Activated naive CD8-positive, alpha-beta T cell treated with anti-CD3 and anti-CD28 coated beads, Interleukin-2, amount 10 ng/mL, durations not matched to agents 7 days and 5 days (primary cell): ENCODE results near the gene TRIM25. TPM values are rescaled to one million over a fixed set of nuclear protein-coding genes. Genes with fewer than 3 reads are reported as not detected.

Experiments used
- ATAC-seq: fragments of 150-1000 bp; cut with Tn5 transposase; one replicate; pipeline ENCODE4 v1.10.0; 2021; ENCODE audit warnings: low read depth, moderate library complexity
- POLR2A ChIA-PET: fragments of 350-600 bp; sonication (Branson Sonifier 250); formaldehyde crosslinking; loops from one replicate; lab custom pipeline; 2021; ENCODE audit warnings: antibody characterized with exemption; lab: Charles Lee
- DNase-seq: peaks from one replicate; pipeline ENCODE4 v3.0.0; 2021
- H3K27ac Mint-ChIP-seq: one replicate; pipeline ENCODE4 v1.8.0; 2022; ENCODE audit warnings: mild to moderate bottlenecking, mixed read lengths
- H3K27me3 Mint-ChIP-seq: one replicate; pipeline ENCODE4 v1.8.0; 2022; ENCODE audit warnings: mild to moderate bottlenecking, moderate library complexity, mixed read lengths
- H3K36me3 Mint-ChIP-seq: one replicate; pipeline ENCODE4 v1.8.0; 2021; ENCODE audit warnings: mild to moderate bottlenecking, mixed read lengths
- H3K4me1 Mint-ChIP-seq: one replicate; pipeline ENCODE4 v1.8.0; 2021; ENCODE audit warnings: mixed read lengths
- H3K4me3 Mint-ChIP-seq: one replicate; pipeline ENCODE4 v1.8.0; 2022; ENCODE audit warnings: mild to moderate bottlenecking, moderate library complexity, mixed read lengths
- H3K9me3 Mint-ChIP-seq: one replicate; pipeline ENCODE4 v1.8.0; 2021; ENCODE audit warnings: mixed read lengths
- total RNA-seq, 2 experiments: library from RNA; stranded (reverse); gene quantifications; one replicate each; pipeline ENCODE4 v1.2.3, GENCODE V29; 2021

TRIM25 gene
- total RNA-seq, 2 experiments from 2014 or later = 139 to 141 TPM

DNA sequence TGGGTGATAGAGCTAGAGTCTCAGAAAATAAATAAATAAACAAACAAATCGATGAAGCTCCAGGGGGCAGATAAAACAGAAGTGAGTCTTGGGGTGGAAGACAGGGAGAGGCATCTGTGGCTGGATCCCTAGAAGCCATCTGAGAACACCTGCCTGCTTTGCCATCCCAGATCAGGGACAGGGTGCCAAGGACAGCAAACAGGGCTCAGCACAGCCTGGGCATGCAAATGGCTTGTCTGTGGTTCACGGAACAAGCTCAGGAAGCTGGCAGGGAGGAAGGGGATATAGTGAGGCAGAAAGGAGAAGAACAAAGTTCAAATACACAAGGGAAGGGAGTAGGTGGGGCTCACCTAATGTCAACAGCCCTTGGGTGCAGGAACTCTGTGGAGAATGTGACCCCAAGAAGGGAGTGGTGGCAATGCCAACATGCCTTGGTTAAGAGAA, 27.5 kb downstream of the TRIM25 start:
- Mint-ChIP-seq H3K4me1 (peaks cover 2% of the 10 kb centered on the region), H3K9me3 (peaks cover 3% of the 10 kb centered on the region), H3K27ac (no peak overlapping the region), H3K27me3 (no peaks in the 10 kb centered on the region), H3K36me3 (peaks cover 47% of the 10 kb centered on the region), H3K4me3 (no peak overlapping the region)
- ATAC-seq (no peak), DNase-seq (no peak)
- POLR2A ChIA-PET = no interaction called here

DNA sequence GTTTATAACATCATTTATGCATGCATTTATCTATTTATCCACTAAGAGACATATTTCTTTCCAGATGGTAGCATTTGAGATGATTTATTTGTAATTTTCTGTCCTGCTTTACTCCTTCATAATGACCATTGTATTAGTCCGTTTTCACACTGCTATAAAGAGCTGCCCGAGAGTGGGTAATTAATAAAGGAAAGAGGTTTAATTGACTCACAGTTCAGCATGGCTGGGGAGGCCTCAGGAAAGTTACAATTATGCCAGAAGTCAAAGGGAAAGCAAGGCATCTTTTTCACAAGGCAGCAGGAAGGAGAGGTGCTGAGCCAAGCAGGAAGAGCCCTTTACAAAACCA, 28.6 kb downstream of the TRIM25 start:
- ATAC-seq (no peak), DNase-seq (no peak)
- Mint-ChIP-seq H3K9me3 (peaks cover 3% of the 10 kb centered on the region), H3K4me3 (no peak overlapping the region), H3K4me1 (peaks cover 2% of the 10 kb centered on the region), H3K36me3 (peaks cover 38% of the 10 kb centered on the region), H3K27me3 (no peaks in the 10 kb centered on the region), H3K27ac (peak overlapping the region; percentile 40)
- POLR2A ChIA-PET = no interaction called here

GRCh38 chr17:56884483-56885311, 29.2 kb downstream of the TRIM25 start:
- peaks cover 33% of the 10 kb centered on the region for H3K36me3 Mint-ChIP-seq
- no peak overlapping the region for H3K27ac Mint-ChIP-seq
- POLR2A ChIA-PET = no interaction called here
- H3K9me3 Mint-ChIP-seq = peaks cover 3% of the 10 kb centered on the region
- H3K4me3 Mint-ChIP-seq = no peak overlapping the region
- no peaks in the 10 kb centered on the region for H3K27me3 Mint-ChIP-seq
- DNase-seq = no peak
- H3K4me1 Mint-ChIP-seq = peaks cover 2% of the 10 kb centered on the region
- no peak for ATAC-seq

DNA sequence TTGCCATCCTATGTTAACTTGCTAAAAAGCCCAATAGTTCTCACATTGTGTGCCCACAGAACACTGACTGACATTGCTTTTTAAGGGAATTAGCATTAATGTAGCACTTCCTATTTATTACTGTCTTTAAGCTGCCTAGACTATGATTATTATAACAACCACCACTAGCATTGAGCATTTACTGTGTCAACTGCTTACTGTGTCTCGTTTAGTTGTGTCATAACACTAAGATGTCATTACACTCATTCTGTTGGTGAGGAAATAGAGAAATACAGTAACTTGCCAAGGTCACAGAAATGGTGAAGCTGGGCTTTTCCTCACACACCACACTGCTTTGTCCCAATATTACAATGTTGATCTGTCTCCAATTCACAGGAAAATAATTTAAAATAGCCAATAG, 30.2 kb downstream of the TRIM25 start:
- H3K4me1 Mint-ChIP-seq = peaks cover 2% of the 10 kb centered on the region
- POLR2A ChIA-PET = no interaction called here
- no peak overlapping the region for H3K27ac Mint-ChIP-seq
- no peaks in the 10 kb centered on the region for H3K27me3 Mint-ChIP-seq
- DNase-seq (no peak), ATAC-seq (no peak)
- no peak overlapping the region for H3K4me3 Mint-ChIP-seq
- H3K36me3 Mint-ChIP-seq = peaks cover 22% of the 10 kb centered on the region
- H3K9me3 Mint-ChIP-seq = peaks cover 3% of the 10 kb centered on the region

- no peaks in the 10 kb centered on the region for H3K9me3 Mint-ChIP-seq
- H3K36me3 Mint-ChIP-seq = peaks cover 6% of the 10 kb centered on the region
- DNase-seq = no peak
- H3K4me1 Mint-ChIP-seq = peaks cover 2% of the 10 kb centered on the region
- no peak overlapping the region for H3K27ac Mint-ChIP-seq
- ATAC-seq = no peak
- POLR2A ChIA-PET = no interaction called here
- no peaks in the 10 kb centered on the region for H3K27me3 Mint-ChIP-seq
- H3K4me3 Mint-ChIP-seq = no peak overlapping the region
Measured at GRCh38 chr17:56881685-56882295, 32.1 kb downstream of the TRIM25 start.

GRCh38 chr17:56880571-56880970, 33.3 kb downstream of the TRIM25 start:
- no peak overlapping the region for H3K4me3 Mint-ChIP-seq
- no peak for ATAC-seq
- DNase-seq = no peak
- peaks cover 1% of the 10 kb centered on the region for H3K36me3 Mint-ChIP-seq
- H3K9me3 Mint-ChIP-seq = no peaks in the 10 kb centered on the region
- peaks cover 3% of the 10 kb centered on the region for H3K27me3 Mint-ChIP-seq
- no peak overlapping the region for H3K27ac Mint-ChIP-seq
- peaks cover 2% of the 10 kb centered on the region for H3K4me1 Mint-ChIP-seq
- POLR2A ChIA-PET = no interaction called here

DNA sequence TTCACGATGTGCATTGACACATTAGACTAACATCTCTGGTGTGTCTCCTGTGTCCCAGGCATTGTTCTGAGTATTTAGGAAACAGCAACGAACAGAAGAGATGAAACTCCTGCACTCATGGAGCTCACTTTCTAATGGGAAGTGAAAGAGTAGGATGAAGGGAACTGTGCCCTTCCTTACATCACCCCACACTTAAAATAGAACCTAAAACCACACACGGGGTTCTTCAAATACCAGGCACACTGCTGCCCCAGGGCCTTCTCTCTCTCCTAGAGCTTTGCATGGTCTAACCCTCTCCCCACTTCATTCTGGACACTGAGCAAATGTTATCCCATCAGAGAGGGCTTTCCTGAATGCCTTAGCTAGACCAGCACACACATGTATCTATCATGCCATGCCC, 33.7 kb downstream of the TRIM25 start:
- ATAC-seq = no peak
- POLR2A ChIA-PET = interaction anchor here (1.6 kb wide), 1 partner anchor 10 kb away, joined by 3 read pairs; no protein-coding TSS in a partner anchor
- DNase-seq = no peak

GRCh38 chr17:56879280-56879679, 34.6 kb downstream of the TRIM25 start:
- peaks cover 1% of the 10 kb centered on the region for H3K36me3 Mint-ChIP-seq
- no peaks in the 10 kb centered on the region for H3K9me3 Mint-ChIP-seq
- POLR2A ChIA-PET = interaction anchor here (1.6 kb wide), 1 partner anchor 11 kb away, joined by 3 read pairs; no protein-coding TSS in a partner anchor
- H3K4me1 Mint-ChIP-seq = no peaks in the 10 kb centered on the region
- DNase-seq = no peak
- no peak overlapping the region for H3K27ac Mint-ChIP-seq
- no peak for ATAC-seq
- H3K4me3 Mint-ChIP-seq = no peak overlapping the region
- H3K27me3 Mint-ChIP-seq = peaks cover 4% of the 10 kb centered on the region

More for the DNA sequence above, 33.7 kb downstream of the TRIM25 start:
- Mint-ChIP-seq H3K27me3 (peaks cover 3% of the 10 kb centered on the region), H3K4me3 (no peak overlapping the region), H3K4me1 (no peaks in the 10 kb centered on the region), H3K9me3 (no peaks in the 10 kb centered on the region), H3K27ac (no peak overlapping the region), H3K36me3 (peaks cover 1% of the 10 kb centered on the region)

- Mint-ChIP-seq H3K27ac (no peak overlapping the region), H3K36me3 (peaks cover 1% of the 10 kb centered on the region), H3K27me3 (peaks cover 12% of the 10 kb centered on the region), H3K4me3 (no peak overlapping the region), H3K4me1 (no peaks in the 10 kb centered on the region), H3K9me3 (no peaks in the 10 kb centered on the region)
- no peak for DNase-seq
- no peak for ATAC-seq
- POLR2A ChIA-PET = no interaction called here
Measured at GRCh38 chr17:56876766-56877179, 37.1 kb downstream of the TRIM25 start.

- ATAC-seq (no peak), DNase-seq (no peak)
- Mint-ChIP-seq H3K27me3 (peaks cover 11% of the 10 kb centered on the region), H3K4me3 (no peak overlapping the region), H3K4me1 (peaks cover 2% of the 10 kb centered on the region), H3K9me3 (no peaks in the 10 kb centered on the region), H3K27ac (no peak overlapping the region), H3K36me3 (peaks cover 6% of the 10 kb centered on the region)
- POLR2A ChIA-PET = interaction anchor here (1.0 kb wide), 1 partner anchor 20 kb away, joined by 3 read pairs; no protein-coding TSS in a partner anchor
Measured at GRCh38 chr17:56870081-56870651, 43.7 kb downstream of the TRIM25 start.

GRCh38 chr17:56868716-56869115, 45.1 kb downstream of the TRIM25 start:
- no peak for ATAC-seq
- H3K27me3 Mint-ChIP-seq = peaks cover 5% of the 10 kb centered on the region
- no peaks in the 10 kb centered on the region for H3K9me3 Mint-ChIP-seq
- no peak for DNase-seq
- H3K4me1 Mint-ChIP-seq = peaks cover 2% of the 10 kb centered on the region
- no peak overlapping the region for H3K4me3 Mint-ChIP-seq
- peaks cover 7% of the 10 kb centered on the region for H3K36me3 Mint-ChIP-seq
- no peak overlapping the region for H3K27ac Mint-ChIP-seq
- POLR2A ChIA-PET = no interaction called here

GRCh38 chr17:56867948-56868376, 45.9 kb downstream of the TRIM25 start:
- H3K4me1 Mint-ChIP-seq = peaks cover 2% of the 10 kb centered on the region
- POLR2A ChIA-PET = no interaction called here
- no peaks in the 10 kb centered on the region for H3K9me3 Mint-ChIP-seq
- peaks cover 2% of the 10 kb centered on the region for H3K27me3 Mint-ChIP-seq
- H3K36me3 Mint-ChIP-seq = peaks cover 7% of the 10 kb centered on the region
- ATAC-seq (no peak), DNase-seq (no peak)
- H3K4me3 Mint-ChIP-seq = no peak overlapping the region
- no peak overlapping the region for H3K27ac Mint-ChIP-seq

DNA sequence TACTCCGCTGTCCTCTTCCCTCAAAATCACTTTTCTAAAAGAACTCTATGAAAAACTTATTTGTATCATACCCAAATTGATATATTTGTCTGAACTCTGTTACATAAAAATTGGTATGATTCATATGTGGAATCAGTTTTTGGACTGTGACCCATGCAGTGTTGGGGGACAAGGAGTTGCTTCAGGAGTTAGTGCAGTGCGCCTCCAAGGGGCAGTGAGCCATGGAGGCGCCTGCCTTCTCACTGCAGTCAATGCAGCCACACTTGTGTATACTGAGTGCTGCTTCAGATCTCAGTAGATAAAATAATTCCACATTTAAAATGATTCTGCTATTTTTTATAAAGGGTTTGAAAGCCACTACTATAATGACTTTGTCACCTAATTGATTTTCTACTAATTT, 47.4 kb downstream of the TRIM25 start:
- no peak overlapping the region for H3K27ac Mint-ChIP-seq
- no peak overlapping the region for H3K4me3 Mint-ChIP-seq
- no peak for ATAC-seq
- H3K27me3 Mint-ChIP-seq = peaks cover 2% of the 10 kb centered on the region
- POLR2A ChIA-PET = no interaction called here
- peaks cover 2% of the 10 kb centered on the region for H3K4me1 Mint-ChIP-seq
- H3K9me3 Mint-ChIP-seq = no peaks in the 10 kb centered on the region
- no peak for DNase-seq
- H3K36me3 Mint-ChIP-seq = peaks cover 13% of the 10 kb centered on the region
